Measurements from ENCODE around the gene RET. TPM values are rescaled to one million over a fixed set of nuclear protein-coding genes. Genes with fewer than 3 reads are reported as not detected.

RET gene
- total RNA-seq, 1 donor from 2014 or later: 1.1 TPM

GRCh38 chr10:43174969-43175368 lies 98.1 kb downstream of the RET start:
- Histone ChIP-seq H3K4me3 (ENCODE audit: insufficient read depth, low read depth, low read length) (no peak overlapping the region), H3K36me3 (ENCODE audit: insufficient read depth, low read length) (peaks cover 14% of the 10 kb centered on the region), H3K27ac (ENCODE audit: low read depth, low read length) (no peak overlapping the region), H3K4me2 (ENCODE audit: low read length) (no peak overlapping the region), H3K27me3 (ENCODE audit: insufficient read depth, low read length) (no peaks in the 10 kb centered on the region), H3K79me2 (ENCODE audit: insufficient read depth, low read length) (peaks cover 5% of the 10 kb centered on the region), H3K9ac (ENCODE audit: low read length) (no peak overlapping the region), H2AFZ (ENCODE audit: low read depth, low read length) (no peak overlapping the region), H3K4me1 (ENCODE audit: insufficient read depth, low read length) (no peaks in the 10 kb centered on the region), H3K9me3 (ENCODE audit: insufficient read depth, low read depth, low read length) (no peaks in the 10 kb centered on the region), H4K20me1 (ENCODE audit: insufficient read depth, low read length) (peaks cover 6% of the 10 kb centered on the region)
- peaks cover 26% of the 10 kb centered on the region for H3K36me3 Mint-ChIP-seq (ENCODE audit: low read depth, unreplicated experiment)
- no peaks in the 10 kb centered on the region for H3K27me3 Mint-ChIP-seq (ENCODE audit: low read depth, unreplicated experiment)
- peaks cover 27% of the 10 kb centered on the region for H3K4me1 Mint-ChIP-seq (ENCODE audit: low read depth, unreplicated experiment)
- H3K27ac Mint-ChIP-seq (ENCODE audit: unreplicated experiment): no peak overlapping the region
- FAIRE-seq (no peak), DNase-seq (ENCODE audit: low read depth) (no peak)
- no peaks in the 10 kb centered on the region for H3K9me3 Mint-ChIP-seq (ENCODE audit: unreplicated experiment)
- H3K4me3 Mint-ChIP-seq (ENCODE audit: unreplicated experiment): no peak overlapping the region
- TF ChIP-seq EZH2 (IDR thresholded peaks at IDR 0.05; ENCODE audit: insufficient read depth, low read length): no peak
- TF ChIP-seq CTCF (IDR thresholded peaks at IDR 0.05; ENCODE audit: insufficient read depth, low read depth, low read length): no peak

GRCh38 chr10:43176271-43176670 lies 99.4 kb downstream of the RET start:
- Mint-ChIP-seq H3K27me3 (ENCODE audit: low read depth, unreplicated experiment) (no peaks in the 10 kb centered on the region), H3K9me3 (ENCODE audit: unreplicated experiment) (no peaks in the 10 kb centered on the region), H3K27ac (ENCODE audit: unreplicated experiment) (no peak overlapping the region), H3K4me3 (ENCODE audit: unreplicated experiment) (no peak overlapping the region), H3K36me3 (ENCODE audit: low read depth, unreplicated experiment) (peaks cover 25% of the 10 kb centered on the region), H3K4me1 (ENCODE audit: low read depth, unreplicated experiment) (peaks cover 26% of the 10 kb centered on the region)
- Histone ChIP-seq H3K9ac (ENCODE audit: low read length) (no peak overlapping the region), H3K79me2 (ENCODE audit: insufficient read depth, low read length) (peaks cover 5% of the 10 kb centered on the region), H3K27ac (ENCODE audit: low read depth, low read length) (no peak overlapping the region), H3K9me3 (ENCODE audit: insufficient read depth, low read depth, low read length) (no peaks in the 10 kb centered on the region), H4K20me1 (ENCODE audit: insufficient read depth, low read length) (peaks cover 17% of the 10 kb centered on the region), H3K4me1 (ENCODE audit: insufficient read depth, low read length) (no peaks in the 10 kb centered on the region), H2AFZ (ENCODE audit: low read depth, low read length) (no peak overlapping the region), H3K4me2 (ENCODE audit: low read length) (no peak overlapping the region), H3K27me3 (ENCODE audit: insufficient read depth, low read length) (no peaks in the 10 kb centered on the region), H3K4me3 (ENCODE audit: insufficient read depth, low read depth, low read length) (no peak overlapping the region), H3K36me3 (ENCODE audit: insufficient read depth, low read length) (peaks cover 19% of the 10 kb centered on the region)
- FAIRE-seq: no peak
- TF ChIP-seq EZH2 (IDR thresholded peaks at IDR 0.05; ENCODE audit: insufficient read depth, low read length): no peak
- TF ChIP-seq CTCF (IDR thresholded peaks at IDR 0.05; ENCODE audit: insufficient read depth, low read depth, low read length): no peak
- DNase-seq (ENCODE audit: low read depth): no peak

GRCh38 chr10:43177595-43177994 lies 100.7 kb downstream of the RET start:
- H3K4me3 Mint-ChIP-seq (ENCODE audit: unreplicated experiment): no peak overlapping the region
- H3K9me3 Mint-ChIP-seq (ENCODE audit: unreplicated experiment): no peaks in the 10 kb centered on the region
- H3K27ac ChIP-seq (ENCODE audit: low read depth, low read length): no peak overlapping the region
- H3K27me3 ChIP-seq (ENCODE audit: insufficient read depth, low read length): no peaks in the 10 kb centered on the region
- H3K36me3 Mint-ChIP-seq (ENCODE audit: low read depth, unreplicated experiment): peaks cover 30% of the 10 kb centered on the region
- H3K4me1 Mint-ChIP-seq (ENCODE audit: low read depth, unreplicated experiment): peaks cover 14% of the 10 kb centered on the region
- peaks cover 18% of the 10 kb centered on the region for H4K20me1 ChIP-seq (ENCODE audit: insufficient read depth, low read length)
- no peak overlapping the region for H3K4me3 ChIP-seq (ENCODE audit: insufficient read depth, low read depth, low read length)
- FAIRE-seq: no peak
- H3K4me2 ChIP-seq (ENCODE audit: low read length): no peak overlapping the region
- no peaks in the 10 kb centered on the region for H3K4me1 ChIP-seq (ENCODE audit: insufficient read depth, low read length)
- H3K9ac ChIP-seq (ENCODE audit: low read length): no peak overlapping the region
- H3K9me3 ChIP-seq (ENCODE audit: insufficient read depth, low read depth, low read length): no peaks in the 10 kb centered on the region
- H3K36me3 ChIP-seq (ENCODE audit: insufficient read depth, low read length): peaks cover 21% of the 10 kb centered on the region
- H3K27me3 Mint-ChIP-seq (ENCODE audit: low read depth, unreplicated experiment): no peaks in the 10 kb centered on the region
- H2AFZ ChIP-seq (ENCODE audit: low read depth, low read length): no peak overlapping the region
- no peak for DNase-seq (ENCODE audit: low read depth)
- no peak overlapping the region for H3K27ac Mint-ChIP-seq (ENCODE audit: unreplicated experiment)
- no peaks in the 10 kb centered on the region for H3K79me2 ChIP-seq (ENCODE audit: insufficient read depth, low read length)
- TF ChIP-seq CTCF (IDR thresholded peaks at IDR 0.05; ENCODE audit: insufficient read depth, low read depth, low read length): no peak
- TF ChIP-seq EZH2 (IDR thresholded peaks at IDR 0.05; ENCODE audit: insufficient read depth, low read length): no peak

Other genes starting within 250 kb of the RET start
- gene CSGALNACT2, start 61.4 kb downstream of the RET start, total RNA-seq: 28.5 and 30.9 TPM in 2 replicates
- gene RASGEF1A, start 190.0 kb downstream of the RET start, total RNA-seq: 11.4 and 11.8 TPM in 2 replicates